ENCODE measurements around the gene KCNB1.

Gene KCNB1

GRCh38 chr20:49482621-49483017 lies at the start of gene KCNB1:
Gene KCNB1 (minus strand): TSS chr20:49482668. CDS start chr20:49482480, 188 bp downstream.
- no peak for DNase-seq (ENCODE audit: low spot score)
- no peak for FAIRE-seq

- no peak for DNase-seq (ENCODE audit: low spot score)
- FAIRE-seq, result no peak
Observed at GRCh38 chr20:49529470-49529869, 47.0 kb upstream of the KCNB1 start.

GRCh38 chr20:49526568-49526967 lies 44.1 kb upstream of the KCNB1 start:
- no peak for FAIRE-seq
- no peak for DNase-seq (ENCODE audit: low spot score)

DNA sequence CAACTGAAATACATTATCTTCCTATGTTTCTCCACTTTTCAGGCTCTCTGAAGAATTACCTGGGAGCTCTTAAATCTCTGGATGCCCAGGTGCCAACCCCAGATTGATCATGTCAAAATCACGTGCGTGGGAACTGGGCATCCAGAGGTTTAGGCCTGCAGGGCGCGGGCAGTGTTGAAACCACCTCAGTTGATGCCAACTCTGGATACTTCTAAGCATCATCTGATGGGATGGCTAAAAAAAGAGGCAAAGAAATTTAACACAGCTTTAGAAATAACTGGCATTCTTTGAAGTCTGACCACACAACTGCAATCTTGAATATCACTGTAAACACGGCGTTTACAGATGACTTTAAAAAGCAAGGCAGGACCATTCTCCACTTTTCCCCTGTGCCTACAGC lies 43.6 kb upstream of the KCNB1 start:
- no peak for FAIRE-seq

GRCh38 chr20:49523767-49524360 lies 41.4 kb upstream of the KCNB1 start:
- no peak for FAIRE-seq
- no peak for DNase-seq (ENCODE audit: low spot score)

More for the DNA sequence above, 43.6 kb upstream of the KCNB1 start:
- DNase-seq (ENCODE audit: low spot score), result no peak

DNA sequence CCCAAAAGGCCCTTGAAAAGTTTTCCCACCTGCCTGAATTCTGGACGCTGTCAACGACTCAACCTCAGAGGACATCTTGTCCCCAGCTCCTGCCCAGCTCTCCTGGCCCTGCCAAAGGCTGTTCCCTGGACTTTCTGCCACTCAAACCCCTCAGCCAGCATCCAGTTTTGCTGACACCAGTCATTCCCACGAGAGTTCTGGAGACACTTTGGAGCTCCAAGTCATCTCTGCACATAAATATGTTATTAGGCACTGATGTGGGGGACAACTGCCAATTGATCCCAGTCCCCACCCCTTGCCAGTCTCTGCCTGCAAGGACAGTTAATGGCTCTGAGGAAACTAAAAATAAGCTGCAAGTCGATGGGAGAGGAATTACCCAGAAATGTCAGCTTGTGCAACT lies 38.9 kb upstream of the KCNB1 start:
- FAIRE-seq, result no peak

GRCh38 chr20:49519777-49520359 lies 37.4 kb upstream of the KCNB1 start:
- DNase-seq (ENCODE audit: low spot score) (no peak), FAIRE-seq (no peak)

More for the DNA sequence above, 38.9 kb upstream of the KCNB1 start:
- DNase-seq (ENCODE audit: low spot score), result no peak

DNA sequence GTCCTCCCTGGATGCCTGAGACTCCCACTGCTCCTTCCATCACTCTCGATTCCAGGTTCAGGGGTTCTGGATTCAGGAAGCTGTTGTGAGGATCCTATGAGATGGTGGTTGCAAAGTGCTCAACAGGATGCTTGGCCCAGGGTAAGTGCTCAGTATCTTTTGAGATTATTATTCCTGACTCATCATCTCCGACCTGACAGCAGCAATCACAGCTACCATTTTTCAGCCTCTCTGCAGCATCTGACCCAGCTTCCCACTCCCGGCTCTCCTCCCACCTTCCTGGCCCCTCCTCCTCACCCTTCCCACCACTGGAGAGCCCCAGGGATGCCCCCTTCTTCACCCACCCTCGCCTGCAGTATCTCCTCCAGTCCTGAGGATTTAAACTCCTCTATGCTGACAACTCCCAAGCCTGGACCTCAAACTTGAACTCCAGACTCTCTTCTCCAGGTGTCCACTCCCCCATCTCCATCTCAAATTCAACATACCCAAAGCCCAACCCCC lies 36.8 kb upstream of the KCNB1 start:
- DNase-seq (ENCODE audit: low spot score) (no peak), FAIRE-seq (no peak)

DNA sequence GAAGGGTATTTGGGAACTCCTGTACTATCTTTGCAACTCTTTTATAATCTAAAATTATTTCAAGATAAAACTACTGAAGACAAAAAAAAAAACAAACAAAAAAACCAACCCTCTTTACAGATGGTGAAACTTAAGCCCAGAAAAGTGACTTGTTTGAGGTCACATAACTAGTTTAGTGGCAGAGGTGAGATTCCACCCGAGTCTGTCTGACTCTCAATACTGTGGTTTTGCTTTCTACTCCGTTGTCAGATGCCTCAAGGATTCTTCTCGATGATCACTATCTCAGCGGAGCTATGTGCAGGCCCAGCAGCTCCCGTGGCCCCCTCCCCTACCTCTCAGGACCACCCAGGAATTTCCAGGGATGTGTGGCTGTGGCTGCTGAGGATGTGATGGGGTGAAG lies 36.1 kb upstream of the KCNB1 start:
- no peak for DNase-seq (ENCODE audit: low spot score)
- no peak for FAIRE-seq

- DNase-seq (ENCODE audit: low spot score) (no peak), FAIRE-seq (no peak)
Observed at GRCh38 chr20:49517805-49518100, 35.3 kb upstream of the KCNB1 start.

DNA sequence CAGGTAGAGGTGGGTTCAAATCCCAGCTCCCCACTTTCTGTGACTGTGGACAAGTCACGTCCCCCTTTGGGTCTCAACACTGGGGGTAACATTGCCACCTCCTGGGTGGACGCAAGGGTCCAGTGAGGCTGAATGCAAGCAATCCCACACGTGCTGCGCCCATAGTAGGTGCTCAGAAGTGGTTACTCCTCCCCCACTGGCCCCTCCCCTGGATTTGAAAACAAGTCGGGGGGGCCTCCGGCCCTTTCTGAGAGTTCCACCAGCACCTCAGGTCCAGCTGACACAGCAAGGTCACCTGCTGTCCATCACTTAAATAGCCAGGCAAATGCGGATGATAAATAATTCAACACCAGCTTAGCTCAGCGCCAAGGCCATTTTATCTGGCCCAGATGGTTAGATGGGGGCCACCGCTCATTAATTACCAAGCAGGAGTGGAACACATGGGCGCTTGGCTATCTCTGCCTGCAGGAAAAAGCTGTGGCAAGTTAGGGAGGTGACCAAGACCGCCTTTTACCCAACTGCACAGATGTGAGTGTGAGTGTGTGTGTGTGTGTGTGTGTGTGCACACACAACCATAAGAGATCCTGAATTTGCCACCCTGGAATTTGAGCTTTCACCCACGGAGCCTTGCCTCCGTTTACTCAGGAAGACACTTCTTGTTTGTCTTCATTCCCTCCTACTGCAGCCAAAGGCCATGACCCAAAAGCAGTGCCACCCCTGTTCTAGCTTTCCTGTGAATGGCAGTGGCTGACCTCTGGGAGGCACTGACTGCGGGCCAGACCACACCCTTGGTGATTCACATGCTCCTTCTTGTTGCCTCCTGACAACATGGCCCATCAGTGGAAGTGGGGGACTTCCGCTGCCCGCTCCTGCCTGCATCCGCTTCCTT lies 34.7 kb upstream of the KCNB1 start:
- no peak for DNase-seq (ENCODE audit: low spot score)

GRCh38 chr20:49515586-49515985 lies 33.1 kb upstream of the KCNB1 start:
- FAIRE-seq, result no peak
- DNase-seq (ENCODE audit: low spot score), result no peak

More for the DNA sequence above, 34.7 kb upstream of the KCNB1 start:
- FAIRE-seq, result no peak

GRCh38 chr20:49513517-49513916 lies 31.0 kb upstream of the KCNB1 start:
- FAIRE-seq, result no peak

GRCh38 chr20:49513009-49513408 lies 30.5 kb upstream of the KCNB1 start:
- DNase-seq (ENCODE audit: low spot score) (no peak), FAIRE-seq (no peak)

More at GRCh38 chr20:49513517-49513916, 31.0 kb upstream of the KCNB1 start:
- DNase-seq (ENCODE audit: low spot score), result no peak

DNA sequence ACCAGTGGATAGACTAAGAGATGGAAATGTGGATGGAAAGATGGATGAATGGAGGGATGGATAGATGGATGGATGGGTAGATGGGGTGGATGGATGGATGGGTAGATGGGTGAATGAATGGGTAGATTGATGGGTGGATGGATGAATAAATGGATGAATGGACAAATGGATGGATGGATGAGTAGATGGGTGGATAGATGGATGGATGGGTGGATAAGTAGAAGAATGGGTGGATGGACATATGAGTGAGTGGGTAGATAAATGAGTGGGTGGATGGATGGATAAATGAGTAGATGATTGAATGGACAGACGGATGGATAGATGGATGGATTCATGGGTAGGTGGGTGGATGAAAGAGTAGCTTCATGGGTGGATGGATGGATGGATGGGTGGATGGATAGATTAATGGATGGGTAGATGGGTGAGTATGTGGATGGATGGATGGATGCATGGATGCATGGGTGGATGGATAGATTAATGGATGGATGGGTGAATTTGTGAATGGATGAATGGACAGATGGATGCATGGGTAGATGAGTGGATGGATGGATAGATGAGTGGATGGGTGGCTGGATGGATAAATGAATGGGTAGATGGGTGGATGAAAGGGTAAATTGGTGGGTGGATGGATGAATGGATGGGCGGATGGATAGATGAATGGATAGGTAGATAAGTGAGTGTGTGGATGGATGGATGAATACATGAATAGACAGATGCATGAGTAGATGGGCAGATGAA lies 29.5 kb upstream of the KCNB1 start:
- no peak for FAIRE-seq
- DNase-seq (ENCODE audit: low spot score), result no peak

GRCh38 chr20:49510562-49511122 lies 28.2 kb upstream of the KCNB1 start:
- no peak for DNase-seq (ENCODE audit: low spot score)
- no peak for FAIRE-seq

- no peak for FAIRE-seq
Observed at GRCh38 chr20:49508435-49509199, 26.1 kb upstream of the KCNB1 start.

DNA sequence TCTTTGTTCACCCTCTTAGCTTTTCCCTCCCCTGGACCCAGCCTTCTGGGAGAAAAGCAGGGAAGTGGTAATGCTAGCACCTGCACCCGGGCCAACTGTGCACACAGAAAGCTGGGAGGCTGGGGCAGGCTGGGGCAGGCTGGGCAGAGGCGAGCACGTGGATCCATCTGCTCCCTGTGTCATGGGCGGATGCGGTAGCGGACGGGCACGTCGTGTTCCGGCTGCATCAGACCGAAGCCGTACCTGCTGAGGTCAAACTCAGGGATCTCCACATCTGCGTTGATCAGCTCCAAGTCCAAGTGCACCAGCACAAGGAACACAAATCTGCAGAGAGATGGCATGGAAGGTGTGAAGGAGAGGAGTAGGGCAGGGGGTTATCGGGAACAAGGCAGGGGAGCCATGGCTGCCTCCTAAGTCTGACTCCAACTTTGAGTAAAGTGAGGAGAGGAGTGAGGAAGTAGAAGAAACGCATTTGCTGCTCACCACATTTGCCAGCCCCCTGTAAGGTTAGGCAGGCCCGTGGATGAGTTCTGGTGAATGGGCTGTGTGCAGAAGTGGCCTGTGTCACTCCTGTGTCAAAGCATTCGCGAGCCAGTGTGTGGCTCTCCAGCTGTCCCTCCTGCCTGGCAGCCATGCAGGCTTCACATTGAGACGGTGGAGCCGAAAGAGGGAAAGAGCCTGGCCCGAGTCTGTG lies 25.4 kb upstream of the KCNB1 start:
- FAIRE-seq (no peak), DNase-seq (ENCODE audit: low spot score) (no peak)

More at GRCh38 chr20:49508435-49509199, 26.1 kb upstream of the KCNB1 start:
- peak; percentile 54 for DNase-seq (ENCODE audit: low spot score)

- DNase-seq (ENCODE audit: low spot score) (peak; percentile 66), FAIRE-seq (no peak)
Observed at GRCh38 chr20:49505518-49505917, 23.1 kb upstream of the KCNB1 start.

DNA sequence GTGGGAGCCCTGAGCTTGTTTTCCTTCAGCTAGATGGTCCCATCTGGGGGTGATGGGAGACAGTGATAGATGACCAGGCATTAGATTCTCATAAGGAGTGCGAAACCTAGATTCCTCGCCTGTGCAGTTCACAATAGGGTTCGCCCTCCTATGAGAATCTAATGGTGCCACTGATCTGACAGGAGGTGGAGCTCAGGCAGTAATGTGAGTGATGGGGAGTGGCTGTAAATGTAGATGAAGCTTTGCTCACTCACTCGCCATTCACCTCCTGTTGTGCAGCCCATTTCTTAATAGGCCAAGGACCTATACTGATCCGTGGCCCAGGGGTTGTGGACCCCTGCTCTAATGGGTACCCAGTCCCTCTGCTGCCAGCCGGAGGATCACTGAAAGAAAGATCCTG lies 20.7 kb upstream of the KCNB1 start:
- FAIRE-seq (no peak), DNase-seq (ENCODE audit: low spot score) (no peak)
